Epithelial cell of proximal tubule (primary cell): ENCODE results near the gene MAGI2. TPM values are rescaled to one million over a fixed set of nuclear protein-coding genes. Genes with fewer than 3 reads are reported as not detected.
A peak's percentile ranks its signal among the peaks of the same experiment; 100 is the strongest.

Experiments
- DNase-seq: peaks from one replicate; pipeline ENCODE4 v3.0.0-alpha.2; 2011; ENCODE audit warnings: low read depth
- H3K4me3 ChIP-seq: 2 replicates; pipeline ENCODE4 v1.5.1; 2011; ENCODE audit warnings: low read depth, mild to moderate bottlenecking, low read length
- CTCF ChIP-seq: conservative IDR thresholded peaks from 2 replicates; pipeline ENCODE4 v1.5.1; 2012; ENCODE audit warnings: low read depth, mild to moderate bottlenecking, low read length
- total RNA-seq: library from RNA; depleted of rRNA; stranded (reverse); fragments of >200 nt; gene quantifications from 2 replicates; pipeline ENCODE4 v1.2.3, GENCODE V29; 2015

MAGI2 gene
- total RNA-seq, 1 donor from 2014 or later = 0.92 TPM

DNA sequence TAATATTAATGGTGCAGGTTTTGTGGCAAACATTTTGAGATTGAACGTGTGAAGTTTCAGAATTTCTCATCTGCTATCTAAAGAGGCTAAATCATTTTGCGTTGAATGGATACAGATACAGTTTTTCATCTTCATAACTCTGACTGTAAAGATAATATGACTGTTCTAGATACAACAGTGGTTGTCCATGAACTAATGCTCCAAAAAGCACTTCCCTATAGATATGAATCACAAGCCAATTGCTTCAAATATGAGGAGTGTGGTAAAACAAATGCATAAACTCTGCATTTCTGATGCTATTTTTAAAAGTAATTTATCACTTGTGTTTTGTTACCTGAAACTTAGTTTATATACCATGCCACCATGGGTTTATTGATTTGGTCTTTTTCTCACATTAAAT is 750.1 kb downstream of the MAGI2 start:
- TF ChIP-seq CTCF = no peak
- no peak for DNase-seq
- H3K4me3 ChIP-seq = no peak overlapping the region

DNA sequence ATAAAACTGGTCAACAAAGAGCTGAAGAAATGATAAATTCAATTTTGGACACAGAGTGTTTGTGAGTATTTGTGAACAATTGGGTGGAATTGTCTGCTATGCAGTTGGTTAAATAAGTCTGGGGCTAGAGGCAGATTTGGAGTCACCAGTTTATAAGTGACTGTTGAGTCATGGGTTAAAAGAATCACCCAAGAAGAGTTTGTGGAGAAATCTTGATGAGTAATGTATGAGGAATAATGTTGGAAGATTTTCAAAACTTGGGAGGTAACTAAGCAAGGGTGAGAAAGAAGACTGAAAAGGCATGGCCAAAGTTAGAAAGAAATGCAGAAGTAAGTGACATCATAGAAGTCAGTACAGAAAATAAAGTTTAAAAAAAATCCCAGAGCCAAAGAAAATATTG is 750.7 kb downstream of the MAGI2 start:
- no peak overlapping the region for H3K4me3 ChIP-seq
- TF ChIP-seq CTCF = no peak
- DNase-seq = peak; percentile 95

- H3K4me3 ChIP-seq = no peak overlapping the region
- TF ChIP-seq CTCF = no peak
- DNase-seq = no peak
Observed at GRCh38 chr7:78695826-78696225, 757.6 kb downstream of the MAGI2 start.

DNA sequence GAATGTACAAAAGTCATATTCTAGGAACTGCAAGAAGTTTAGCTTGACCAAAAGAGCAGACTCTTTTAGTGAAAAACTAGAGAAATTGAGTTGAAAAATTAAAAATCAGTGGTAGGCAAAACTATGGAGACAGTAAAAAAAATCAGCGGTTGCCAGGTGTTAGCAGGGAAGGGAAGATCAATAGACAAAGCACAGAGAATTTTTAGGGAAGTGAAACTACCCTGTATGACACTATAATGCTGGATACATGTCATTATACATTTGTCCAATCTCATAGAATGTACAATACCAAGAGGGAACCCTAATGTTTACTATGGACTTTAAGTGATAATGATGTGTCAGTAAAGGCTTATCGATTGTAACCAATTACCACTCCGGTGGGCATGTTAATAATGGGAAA is 761.9 kb downstream of the MAGI2 start:
- TF ChIP-seq CTCF = no peak
- H3K4me3 ChIP-seq = no peak overlapping the region
- no peak for DNase-seq

- no peak for TF ChIP-seq CTCF
- no peak overlapping the region for H3K4me3 ChIP-seq
- no peak for DNase-seq
Observed at GRCh38 chr7:78690174-78690573, 763.3 kb downstream of the MAGI2 start.

GRCh38 chr7:78688376-78688775 is 765.1 kb downstream of the MAGI2 start:
- no peak overlapping the region for H3K4me3 ChIP-seq
- DNase-seq = no peak
- no peak for TF ChIP-seq CTCF

DNA sequence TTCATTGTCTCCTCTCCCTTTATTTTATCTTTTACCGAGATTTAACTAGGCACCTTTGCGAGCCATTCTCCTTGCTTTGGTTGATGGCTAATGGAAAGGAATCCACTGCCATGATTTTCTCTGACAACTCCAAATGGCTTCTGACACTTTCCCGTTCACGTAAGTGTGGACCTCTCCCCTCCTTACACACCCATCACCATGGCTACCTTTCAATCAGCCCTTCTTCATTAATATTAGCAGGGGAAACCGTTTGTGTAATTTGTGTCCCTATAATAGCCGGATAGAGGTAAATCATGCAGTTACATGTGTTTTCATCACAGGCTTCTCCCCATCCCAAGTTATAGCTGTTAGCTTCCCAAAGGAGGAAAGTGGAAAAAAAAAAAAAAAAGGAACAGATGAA is 767.3 kb downstream of the MAGI2 start:
- no peak overlapping the region for H3K4me3 ChIP-seq
- no peak for TF ChIP-seq CTCF
- no peak for DNase-seq
